ENCODE measurements around the gene KRTAP21-3. TPM values are rescaled to one million over a fixed set of nuclear protein-coding genes. Genes with fewer than 3 reads are reported as not detected.

The KRTAP21-3 gene
- total and polyA plus RNA-seq, 10 of the 15 experiments (the other 5 are each of a cell fraction or from before 2014, with no cell fraction given): not detected

DNA sequence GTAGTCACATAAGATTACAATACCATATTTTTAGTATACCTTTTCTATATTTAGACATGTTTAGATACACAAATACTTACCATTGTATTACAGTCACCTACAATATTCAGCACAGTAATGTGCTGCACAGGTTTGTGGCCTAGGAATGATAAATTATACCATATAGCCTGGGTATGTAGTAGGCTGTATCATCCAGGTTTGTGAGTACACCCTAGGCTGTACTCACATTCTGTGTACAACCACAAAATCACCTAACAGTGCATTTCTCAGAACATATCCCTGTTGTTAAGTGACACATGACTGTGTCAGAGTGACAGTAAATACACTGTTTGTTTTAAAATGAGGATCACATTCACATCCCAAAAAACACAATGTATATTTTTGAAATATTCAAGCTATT is 11.2 kb downstream of the KRTAP21-3 start:
- intact Hi-C loops (cut with micrococcal nuclease; ENCODE audit: unreplicated experiment): no loop called here
- ChIA-PET CTCF (no interaction called here), POLR2A (no interaction called here), RAD21 (ENCODE audit: unreplicated experiment) (no interaction called here), SMC1A (ENCODE audit: uncharacterized antibody, unreplicated experiment) (no interaction called here)
- no peak for TF ChIP-seq KLF5 (IDR thresholded peaks at IDR 0.05; ENCODE audit: partially characterized antibody)
- TF ChIP-seq CHD4 (IDR thresholded peaks at IDR 0.05): no peak
- TF ChIP-seq, protein P1, sequence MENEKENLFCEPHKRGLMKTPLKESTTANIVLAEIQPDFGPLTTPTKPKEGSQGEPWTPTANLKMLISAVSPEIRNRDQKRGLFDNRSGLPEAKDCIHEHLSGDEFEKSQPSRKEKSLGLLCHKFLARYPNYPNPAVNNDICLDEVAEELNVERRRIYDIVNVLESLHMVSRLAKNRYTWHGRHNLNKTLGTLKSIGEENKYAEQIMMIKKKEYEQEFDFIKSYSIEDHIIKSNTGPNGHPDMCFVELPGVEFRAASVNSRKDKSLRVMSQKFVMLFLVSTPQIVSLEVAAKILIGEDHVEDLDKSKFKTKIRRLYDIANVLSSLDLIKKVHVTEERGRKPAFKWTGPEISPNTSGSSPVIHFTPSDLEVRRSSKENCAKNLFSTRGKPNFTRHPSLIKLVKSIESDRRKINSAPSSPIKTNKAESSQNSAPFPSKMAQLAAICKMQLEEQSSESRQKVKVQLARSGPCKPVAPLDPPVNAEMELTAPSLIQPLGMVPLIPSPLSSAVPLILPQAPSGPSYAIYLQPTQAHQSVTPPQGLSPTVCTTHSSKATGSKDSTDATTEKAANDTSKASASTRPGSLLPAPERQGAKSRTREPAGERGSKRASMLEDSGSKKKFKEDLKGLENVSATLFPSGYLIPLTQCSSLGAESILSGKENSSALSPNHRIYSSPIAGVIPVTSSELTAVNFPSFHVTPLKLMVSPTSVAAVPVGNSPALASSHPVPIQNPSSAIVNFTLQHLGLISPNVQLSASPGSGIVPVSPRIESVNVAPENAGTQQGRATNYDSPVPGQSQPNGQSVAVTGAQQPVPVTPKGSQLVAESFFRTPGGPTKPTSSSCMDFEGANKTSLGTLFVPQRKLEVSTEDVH (IDR thresholded peaks at IDR 0.05; ENCODE audit: low read depth, partially characterized antibody): no peak
- TF ChIP-seq RELA (IDR thresholded peaks at IDR 0.05; ENCODE audit: borderline replicate concordance, partially characterized antibody): no peak
- TF ChIP-seq, protein P2, sequence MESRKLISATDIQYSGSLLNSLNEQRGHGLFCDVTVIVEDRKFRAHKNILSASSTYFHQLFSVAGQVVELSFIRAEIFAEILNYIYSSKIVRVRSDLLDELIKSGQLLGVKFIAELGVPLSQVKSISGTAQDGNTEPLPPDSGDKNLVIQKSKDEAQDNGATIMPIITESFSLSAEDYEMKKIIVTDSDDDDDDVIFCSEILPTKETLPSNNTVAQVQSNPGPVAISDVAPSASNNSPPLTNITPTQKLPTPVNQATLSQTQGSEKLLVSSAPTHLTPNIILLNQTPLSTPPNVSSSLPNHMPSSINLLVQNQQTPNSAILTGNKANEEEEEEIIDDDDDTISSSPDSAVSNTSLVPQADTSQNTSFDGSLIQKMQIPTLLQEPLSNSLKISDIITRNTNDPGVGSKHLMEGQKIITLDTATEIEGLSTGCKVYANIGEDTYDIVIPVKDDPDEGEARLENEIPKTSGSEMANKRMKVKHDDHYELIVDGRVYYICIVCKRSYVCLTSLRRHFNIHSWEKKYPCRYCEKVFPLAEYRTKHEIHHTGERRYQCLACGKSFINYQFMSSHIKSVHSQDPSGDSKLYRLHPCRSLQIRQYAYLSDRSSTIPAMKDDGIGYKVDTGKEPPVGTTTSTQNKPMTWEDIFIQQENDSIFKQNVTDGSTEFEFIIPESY (IDR thresholded peaks at IDR 0.05): no peak
- TF ChIP-seq ZSCAN29 (IDR thresholded peaks at IDR 0.05): no peak
- TF ChIP-seq NRF1 (conservative IDR thresholded peaks at IDR 0.05; ENCODE audit: low read depth, low read length): no peak
- TF ChIP-seq, protein P3, sequence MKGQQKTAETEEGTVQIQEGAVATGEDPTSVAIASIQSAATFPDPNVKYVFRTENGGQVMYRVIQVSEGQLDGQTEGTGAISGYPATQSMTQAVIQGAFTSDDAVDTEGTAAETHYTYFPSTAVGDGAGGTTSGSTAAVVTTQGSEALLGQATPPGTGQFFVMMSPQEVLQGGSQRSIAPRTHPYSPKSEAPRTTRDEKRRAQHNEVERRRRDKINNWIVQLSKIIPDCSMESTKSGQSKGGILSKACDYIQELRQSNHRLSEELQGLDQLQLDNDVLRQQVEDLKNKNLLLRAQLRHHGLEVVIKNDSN (IDR thresholded peaks at IDR 0.05; ENCODE audit: borderline replicate concordance, extremely low read length, insufficient read depth, low read depth, low read length): no peak
- no peak for TF ChIP-seq FOXM1 (IDR thresholded peaks at IDR 0.05; ENCODE audit: low read depth, low read length)
- TF ChIP-seq RCOR1 (conservative IDR thresholded peaks at IDR 0.05; ENCODE audit: low read depth, low read length): no peak
- no peak for FAIRE-seq
- H2AFZ ChIP-seq (ENCODE audit: control insufficient read depth, low read depth, low read length): no peak overlapping the region
- no peak overlapping the region for H3K4me2 ChIP-seq (ENCODE audit: control insufficient read depth, insufficient read depth)
- H3K79me2 ChIP-seq (ENCODE audit: control insufficient read depth, insufficient read depth, low read length): no peaks in the 10 kb centered on the region
- H3K4me3 ChIP-seq: no peak overlapping the region
- no peaks in the 10 kb centered on the region for H3K9me3 ChIP-seq (replicated peaks; ENCODE audit: control insufficient read depth, insufficient read depth, low read length)
- H3K27me3 ChIP-seq (replicated peaks in 1 of 2; ENCODE audit: control insufficient read depth in 2 of 2, insufficient read depth in 2 of 2, low read length in 1 of 2): no peaks in the 10 kb centered on the region
- H3K9ac ChIP-seq (ENCODE audit: control insufficient read depth, insufficient read depth, low read length): no peak overlapping the region
- ATAC-seq: no peak
- DNase-seq (ENCODE audit: low read depth, low spot score): no peak
- no TSS peak for BruUV-seq (replicated peaks)
- no peak overlapping the region for H3K27ac ChIP-seq (ENCODE audit: control insufficient read depth, insufficient read depth)
- no peaks in the 10 kb centered on the region for H3K36me3 ChIP-seq (ENCODE audit: control insufficient read depth in 2 of 2, insufficient read depth in 2 of 2, low read length in 1 of 2)
- in situ Hi-C loops (cut with MboI): no loop called here
- no peaks in the 10 kb centered on the region for H3K4me1 ChIP-seq (ENCODE audit: control insufficient read depth, insufficient read depth, low read length)
- no peaks in the 10 kb centered on the region for H4K20me1 ChIP-seq (ENCODE audit: control insufficient read depth, insufficient read depth)

Measured in GM12878 (cell line).